NCI-H187 (cell line): ENCODE measurements around the gene PLCB1.
"Not testable (repeated sequence)": the region's sequence is repeated elsewhere in the genome, so short reads cannot be mapped to it uniquely, and the experiment has no call there.

ENCODE experiments used
- DNase-seq, 2 experiments: peaks; one replicate each; lab custom pipeline; 2025; lab: John Stamatoyannopoulos, UW

Gene PLCB1

GRCh38 chr20:8443464-8444072, 311.5 kb downstream of the PLCB1 start:
- no peak for DNase-seq

GRCh38 chr20:8447262-8448120, 315.4 kb downstream of the PLCB1 start:
- DNase-seq, result no peak

- DNase-seq, result no peak
Measured at GRCh38 chr20:8449123-8449522, 317.1 kb downstream of the PLCB1 start.

GRCh38 chr20:8454137-8454712, 322.2 kb downstream of the PLCB1 start:
- no peak for DNase-seq

- DNase-seq, result no peak
Measured at GRCh38 chr20:8456765-8457164, 324.7 kb downstream of the PLCB1 start.

- DNase-seq, result no peak
Measured at GRCh38 chr20:8457978-8458377, 325.9 kb downstream of the PLCB1 start.

- no peak for DNase-seq
Measured at GRCh38 chr20:8461186-8461585, 329.1 kb downstream of the PLCB1 start.

- no peak for DNase-seq
Measured at GRCh38 chr20:8464368-8464767, 332.3 kb downstream of the PLCB1 start.

GRCh38 chr20:8466781-8467180, 334.7 kb downstream of the PLCB1 start:
- DNase-seq, result not testable (repeated sequence)

GRCh38 chr20:8470156-8470555, 338.1 kb downstream of the PLCB1 start:
- DNase-seq, result no peak

- DNase-seq, result no peak
Measured at GRCh38 chr20:8471465-8471864, 339.4 kb downstream of the PLCB1 start.

- DNase-seq, result no peak
Measured at GRCh38 chr20:8473459-8473858, 341.4 kb downstream of the PLCB1 start.

- no peak for DNase-seq
Measured at GRCh38 chr20:8474027-8474668, 342.1 kb downstream of the PLCB1 start.

GRCh38 chr20:8476021-8476420, 344.0 kb downstream of the PLCB1 start:
- no peak for DNase-seq

GRCh38 chr20:8480597-8480996, 348.5 kb downstream of the PLCB1 start:
- DNase-seq, result no peak

GRCh38 chr20:8487696-8488095, 355.6 kb downstream of the PLCB1 start:
- no peak for DNase-seq

- no peak for DNase-seq
Measured at GRCh38 chr20:8489094-8489883, 357.2 kb downstream of the PLCB1 start.

GRCh38 chr20:8490076-8490830, 358.2 kb downstream of the PLCB1 start:
- no peak for DNase-seq

GRCh38 chr20:8492173-8492572, 360.1 kb downstream of the PLCB1 start:
- no peak for DNase-seq

- DNase-seq, result no peak
Measured at GRCh38 chr20:8498571-8498970, 366.5 kb downstream of the PLCB1 start.

- no peak for DNase-seq
Measured at GRCh38 chr20:8504030-8504429, 372.0 kb downstream of the PLCB1 start.
